GM12864 (cell line): ENCODE results near the gene PCBP3.
"Not testable (repeated sequence)": the region's sequence is repeated elsewhere in the genome, so short reads cannot be mapped to it uniquely, and the experiment has no call there.

ENCODE experiments used
- DNase-seq: peaks from one replicate; pipeline ENCODE4 v3.0.0-alpha.2; 2011; ENCODE audit warnings: low read depth
- H3K4me3 ChIP-seq: 2 replicates; pipeline ENCODE4 v1.5.1; 2011; ENCODE audit warnings: mild to moderate bottlenecking, low read depth, low read length, control low read depth
- CTCF ChIP-seq: IDR thresholded peaks from 2 replicates; pipeline ENCODE4 v1.5.1; 2011; ENCODE audit warnings: low read depth, mild to moderate bottlenecking, moderate library complexity, low read length, control low read depth, inconsistent platforms; ENCODE audit errors: missing control alignments

Gene PCBP3

GRCh38 chr21:45848331-45848730, 204.8 kb downstream of the PCBP3 start:
- no peak for TF ChIP-seq CTCF
- no peak for DNase-seq
- H3K4me3 ChIP-seq = no peak overlapping the region

DNA sequence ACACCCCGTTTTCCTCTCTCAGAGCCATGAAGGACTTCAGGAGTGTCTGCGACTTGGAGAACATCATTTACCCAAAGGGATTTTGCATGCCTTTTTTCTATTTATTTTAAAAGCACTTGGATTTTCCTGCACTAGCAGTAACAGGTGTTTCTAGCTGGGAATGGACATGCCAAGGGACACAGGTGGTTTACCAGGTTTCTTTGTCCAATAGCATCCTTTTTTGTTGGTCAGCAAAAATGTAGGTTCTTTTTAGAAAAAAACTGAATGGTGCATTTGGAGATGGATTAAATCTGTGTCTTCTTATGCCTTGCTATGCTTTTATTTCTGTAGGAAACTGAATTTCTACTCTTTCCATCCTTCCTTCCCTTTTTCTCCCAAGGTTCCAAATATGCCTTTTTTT, 205.3 kb downstream of the PCBP3 start:
- DNase-seq = no peak
- no peak overlapping the region for H3K4me3 ChIP-seq
- TF ChIP-seq CTCF = no peak

DNA sequence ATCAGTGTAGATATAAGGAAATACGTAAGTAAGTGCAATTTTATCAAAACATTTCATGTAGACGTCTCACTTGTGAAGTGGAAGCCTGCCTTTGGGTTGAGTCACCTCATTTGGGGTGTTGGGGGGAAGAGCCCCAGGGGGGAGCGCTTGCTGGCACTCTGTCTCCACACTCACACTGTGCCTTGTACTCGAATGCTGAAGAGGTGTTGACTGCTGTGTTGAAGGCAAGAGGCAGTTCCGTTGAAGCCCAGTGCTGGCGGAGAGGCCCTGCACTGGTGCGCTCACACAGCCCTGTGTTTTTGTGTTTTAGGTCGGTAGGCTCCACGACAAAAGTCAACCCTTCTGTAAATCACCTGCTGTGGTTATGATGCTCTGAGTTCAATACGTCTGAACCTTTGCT, 206.1 kb downstream of the PCBP3 start:
- no peak overlapping the region for H3K4me3 ChIP-seq
- no peak for TF ChIP-seq CTCF
- no peak for DNase-seq

GRCh38 chr21:45850181-45850580, 206.7 kb downstream of the PCBP3 start:
- no peak for DNase-seq
- no peak for TF ChIP-seq CTCF
- no peak overlapping the region for H3K4me3 ChIP-seq

GRCh38 chr21:45852386-45852785, 208.9 kb downstream of the PCBP3 start:
- DNase-seq, H3K4me3 ChIP-seq: not testable (repeated sequence)

GRCh38 chr21:45852886-45853400, 209.4 kb downstream of the PCBP3 start:
- TF ChIP-seq CTCF = no peak
- no peak for DNase-seq
- no peak overlapping the region for H3K4me3 ChIP-seq

GRCh38 chr21:45853703-45854342, 210.3 kb downstream of the PCBP3 start:
- no peak for TF ChIP-seq CTCF
- H3K4me3 ChIP-seq = no peak overlapping the region
- DNase-seq = no peak
